Lower lobe of right lung (tissue), 2 donors: ENCODE results near the gene CLPTM1. TPM values are rescaled to one million over a fixed set of nuclear protein-coding genes. Genes with fewer than 3 reads are reported as not detected.

Experiments used
- ATAC-seq, 2 donors: fragments of 200-7000 bp; cut with Tn5 transposase; one replicate each; pipeline ENCODE4 v1.9.1; 2020 to 2022; ENCODE audit warnings: mild to moderate bottlenecking in 2 of 2, moderate library complexity in 2 of 2
- DNase-seq: peaks from one replicate; pipeline ENCODE4 v3.0.0-alpha.2; 2020
- H3K27ac ChIP-seq: fragments of 200-600 bp; one replicate; pipeline ENCODE4 v1.8.0; 2022
- H3K27me3 ChIP-seq: fragments of 200-600 bp; one replicate; pipeline ENCODE4 v1.8.0; 2022; ENCODE audit warnings: low read depth
- H3K36me3 ChIP-seq: fragments of 200-600 bp; one replicate; pipeline ENCODE4 v1.8.0; 2022; ENCODE audit warnings: mild to moderate bottlenecking
- H3K4me1 ChIP-seq: fragments of 200-600 bp; one replicate; pipeline ENCODE4 v1.8.0; 2022
- H3K4me3 ChIP-seq: fragments of 200-600 bp; one replicate; pipeline ENCODE4 v1.8.0; 2022; ENCODE audit warnings: mild to moderate bottlenecking
- H3K9me3 ChIP-seq: fragments of 200-600 bp; one replicate; pipeline ENCODE4 v1.8.0; 2022
- intact Hi-C: fragments of 100-400 bp; cut with DNase I; formaldehyde crosslinking; loops from one replicate; pipeline ENCODE4 v1.11.0; 2022
- long read RNA-seq: library from polyadenylated mRNA; unstranded; transcript quantifications from one replicate; pipeline ENCODE4 v2.0.0, GENCODE V29; 2021
- total RNA-seq: library from RNA; stranded (reverse); fragmentation: NEBNext Ultra II Directional; extraction: Animal tissue kit (Norgen Biotek cat#: 25700); gene quantifications from one replicate; pipeline ENCODE4 v1.2.1, GENCODE V29; 2021
- TF ChIP-seq, protein P1 (sequence below): fragments of 200-600 bp; IDR thresholded peaks from one replicate; pipeline ENCODE4 v1.8.0; 2022; ENCODE audit warnings: antibody characterized with exemption, mild to moderate bottlenecking
- donor health status: DM: no; HTN: yes; CAD: no; lungs with severe emphysema.

Gene CLPTM1
- 104 TPM for total RNA-seq
- long read RNA-seq, transcript CLPTM1-201 (14 exons, 2,604 nt): major isoform, 117 of 181 reads
- long read RNA-seq, partial matches to known transcripts: 52 of 181 reads
- long read RNA-seq, other reads (novel, unspliced or antisense): 10 of 181 reads

GRCh38 chr19:44954649-44955504 lies at the start of gene CLPTM1:
Gene CLPTM1, plus strand, starts transcription at chr19:44955380. Its CDS starts 16 bp downstream, at chr19:44955396.
- Histone ChIP-seq H3K9me3 (no peaks in the 10 kb centered on the region), H3K36me3 (peaks cover 10% of the 10 kb centered on the region), H3K4me1 (peaks cover 42% of the 10 kb centered on the region), H3K4me3 (peak within 1 kb of the TSS; percentile 85), H3K27ac (peak within 1 kb of the TSS; percentile 90), H3K27me3 (no peaks in the 10 kb centered on the region)
- peak; percentile 98 for DNase-seq
- ATAC-seq: peak; percentile 98
- TF ChIP-seq, protein P1, sequence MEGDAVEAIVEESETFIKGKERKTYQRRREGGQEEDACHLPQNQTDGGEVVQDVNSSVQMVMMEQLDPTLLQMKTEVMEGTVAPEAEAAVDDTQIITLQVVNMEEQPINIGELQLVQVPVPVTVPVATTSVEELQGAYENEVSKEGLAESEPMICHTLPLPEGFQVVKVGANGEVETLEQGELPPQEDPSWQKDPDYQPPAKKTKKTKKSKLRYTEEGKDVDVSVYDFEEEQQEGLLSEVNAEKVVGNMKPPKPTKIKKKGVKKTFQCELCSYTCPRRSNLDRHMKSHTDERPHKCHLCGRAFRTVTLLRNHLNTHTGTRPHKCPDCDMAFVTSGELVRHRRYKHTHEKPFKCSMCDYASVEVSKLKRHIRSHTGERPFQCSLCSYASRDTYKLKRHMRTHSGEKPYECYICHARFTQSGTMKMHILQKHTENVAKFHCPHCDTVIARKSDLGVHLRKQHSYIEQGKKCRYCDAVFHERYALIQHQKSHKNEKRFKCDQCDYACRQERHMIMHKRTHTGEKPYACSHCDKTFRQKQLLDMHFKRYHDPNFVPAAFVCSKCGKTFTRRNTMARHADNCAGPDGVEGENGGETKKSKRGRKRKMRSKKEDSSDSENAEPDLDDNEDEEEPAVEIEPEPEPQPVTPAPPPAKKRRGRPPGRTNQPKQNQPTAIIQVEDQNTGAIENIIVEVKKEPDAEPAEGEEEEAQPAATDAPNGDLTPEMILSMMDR: no peak
- intact Hi-C loops: no loop called here

- TF ChIP-seq, protein P1: no peak
- Histone ChIP-seq H3K4me3 (peak within 1 kb of the TSS; percentile 43), H3K4me1 (peaks cover 5% of the 10 kb centered on the region), H3K27ac (no peak within 1 kb of the TSS), H3K36me3 (peaks cover 26% of the 10 kb centered on the region), H3K9me3 (no peaks in the 10 kb centered on the region), H3K27me3 (peaks cover 19% of the 10 kb centered on the region)
- ATAC-seq (peak; percentile 19 to 27), DNase-seq (no peak)
- intact Hi-C loops: no loop called here
Measured at GRCh38 chr19:44905437-44906160, 49.6 kb upstream of the CLPTM1 start, which contains the start of gene APOE. Gene APOE, plus strand, starts transcription at chr19:44905796. Its CDS starts 829 bp downstream, at chr19:44906625.

GRCh38 chr19:44907613-44908012 lies 47.6 kb upstream of the CLPTM1 start:
- intact Hi-C loops: no loop called here
- Histone ChIP-seq H3K4me3 (no peak overlapping the region), H3K27me3 (peaks cover 19% of the 10 kb centered on the region), H3K27ac (no peak overlapping the region), H3K9me3 (no peaks in the 10 kb centered on the region), H3K4me1 (peaks cover 13% of the 10 kb centered on the region), H3K36me3 (peaks cover 6% of the 10 kb centered on the region)
- no peak for ATAC-seq
- DNase-seq: no peak
- TF ChIP-seq, protein P1: no peak

DNA sequence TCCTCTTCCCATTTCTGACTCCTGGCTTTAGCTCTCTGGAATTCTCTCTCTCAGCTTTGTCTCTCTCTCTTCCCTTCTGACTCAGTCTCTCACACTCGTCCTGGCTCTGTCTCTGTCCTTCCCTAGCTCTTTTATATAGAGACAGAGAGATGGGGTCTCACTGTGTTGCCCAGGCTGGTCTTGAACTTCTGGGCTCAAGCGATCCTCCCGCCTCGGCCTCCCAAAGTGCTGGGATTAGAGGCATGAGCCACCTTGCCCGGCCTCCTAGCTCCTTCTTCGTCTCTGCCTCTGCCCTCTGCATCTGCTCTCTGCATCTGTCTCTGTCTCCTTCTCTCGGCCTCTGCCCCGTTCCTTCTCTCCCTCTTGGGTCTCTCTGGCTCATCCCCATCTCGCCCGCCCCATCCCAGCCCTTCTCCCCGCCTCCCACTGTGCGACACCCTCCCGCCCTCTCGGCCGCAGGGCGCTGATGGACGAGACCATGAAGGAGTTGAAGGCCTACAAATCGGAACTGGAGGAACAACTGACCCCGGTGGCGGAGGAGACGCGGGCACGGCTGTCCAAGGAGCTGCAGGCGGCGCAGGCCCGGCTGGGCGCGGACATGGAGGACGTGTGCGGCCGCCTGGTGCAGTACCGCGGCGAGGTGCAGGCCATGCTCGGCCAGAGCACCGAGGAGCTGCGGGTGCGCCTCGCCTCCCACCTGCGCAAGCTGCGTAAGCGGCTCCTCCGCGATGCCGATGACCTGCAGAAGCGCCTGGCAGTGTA lies 46.9 kb upstream of the CLPTM1 start:
- no peak overlapping the region for H3K27ac ChIP-seq
- H3K4me3 ChIP-seq: no peak overlapping the region
- H3K9me3 ChIP-seq: no peaks in the 10 kb centered on the region
- peaks cover 13% of the 10 kb centered on the region for H3K4me1 ChIP-seq
- DNase-seq: no peak
- H3K27me3 ChIP-seq: peaks cover 19% of the 10 kb centered on the region
- no peaks in the 10 kb centered on the region for H3K36me3 ChIP-seq
- TF ChIP-seq, protein P1: no peak
- no peak for ATAC-seq
- intact Hi-C loops: no loop called here

- intact Hi-C loops: no loop called here
- Histone ChIP-seq H3K4me1 (peaks cover 10% of the 10 kb centered on the region), H3K9me3 (no peaks in the 10 kb centered on the region), H3K27ac (no peak overlapping the region), H3K4me3 (no peak overlapping the region), H3K27me3 (peaks cover 19% of the 10 kb centered on the region), H3K36me3 (no peaks in the 10 kb centered on the region)
- TF ChIP-seq, protein P1: no peak
- no peak for DNase-seq
- ATAC-seq: no peak
Measured at GRCh38 chr19:44908836-44909261, 46.3 kb upstream of the CLPTM1 start.
